ENCODE results near the gene FRMD1.

FRMD1 gene

GRCh38 chr6:168056892-168057527, 22.0 kb downstream of the FRMD1 start:
- no peak for DNase-seq (ENCODE audit: low read depth in 2 of 2, low spot score in 1 of 2)

DNA sequence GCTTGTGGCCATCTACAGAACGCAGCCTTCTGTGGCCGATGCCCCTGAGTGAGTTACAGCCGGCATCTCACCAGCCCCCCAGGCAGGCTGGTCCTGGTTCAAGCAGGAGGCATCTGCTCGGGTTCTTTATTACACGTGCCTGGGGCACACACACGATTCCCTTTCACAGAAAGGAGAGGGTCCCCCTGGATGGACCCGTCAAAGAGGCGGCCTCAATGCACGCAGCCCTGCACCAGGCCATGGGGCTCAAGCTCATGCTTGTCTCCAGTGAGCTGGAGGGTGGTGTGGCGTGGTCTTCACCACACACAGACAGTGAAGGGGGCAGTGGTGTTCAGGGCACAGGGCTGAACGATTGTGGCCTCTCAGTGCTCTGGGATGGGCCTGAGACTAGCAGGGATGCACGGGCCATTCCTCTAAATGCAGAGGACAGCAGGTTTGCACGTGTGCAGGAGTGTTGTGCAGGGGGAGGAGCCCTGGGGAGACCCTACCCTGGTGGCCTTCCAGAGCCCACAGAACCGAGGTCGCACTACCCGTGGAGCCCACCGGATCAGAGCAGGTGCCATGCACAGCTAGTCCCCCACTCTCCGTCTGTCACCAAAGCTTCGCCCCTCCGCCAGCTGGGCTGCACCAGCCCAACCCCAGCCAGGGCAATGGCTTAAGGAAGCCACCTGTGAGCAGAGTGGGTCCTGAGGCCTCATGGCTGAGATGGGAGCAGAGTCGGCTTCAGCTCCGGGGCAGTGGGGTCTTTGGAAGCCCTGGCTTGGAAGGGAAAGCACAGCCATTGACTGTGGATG, 23.1 kb downstream of the FRMD1 start:
- no peak for DNase-seq (ENCODE audit: low read depth in 2 of 2, low spot score in 1 of 2)

GRCh38 chr6:168054765-168055560, 24.0 kb downstream of the FRMD1 start:
- no peak for DNase-seq (ENCODE audit: low read depth in 2 of 2, low spot score in 1 of 2)

DNA sequence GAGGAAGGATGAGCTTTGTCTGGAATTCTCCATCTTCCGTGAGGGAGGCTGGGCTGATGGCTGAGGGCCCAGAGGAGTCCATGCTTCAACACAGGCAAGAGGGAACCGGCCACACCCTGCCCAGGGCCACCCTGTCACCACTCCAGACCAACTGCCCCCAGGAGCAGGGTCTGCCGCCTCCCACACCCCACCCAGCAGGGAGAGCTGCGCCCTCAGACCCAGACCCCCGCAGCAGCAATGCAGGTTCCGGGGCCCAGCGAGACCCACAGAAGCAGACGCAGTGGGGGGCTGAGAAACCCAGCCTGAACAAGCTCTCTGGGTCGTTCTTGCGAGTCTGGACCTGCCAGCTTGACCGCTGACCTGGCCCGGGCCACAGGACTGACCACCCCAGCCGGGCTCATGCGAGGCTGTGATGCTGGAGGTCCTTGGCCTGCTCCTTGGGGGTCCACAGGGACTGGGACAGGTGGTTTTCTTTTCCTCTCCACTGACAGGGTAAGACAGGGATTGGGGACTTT, 25.0 kb downstream of the FRMD1 start:
- DNase-seq (ENCODE audit: low read depth in 2 of 2, low spot score in 1 of 2) = no peak

DNA sequence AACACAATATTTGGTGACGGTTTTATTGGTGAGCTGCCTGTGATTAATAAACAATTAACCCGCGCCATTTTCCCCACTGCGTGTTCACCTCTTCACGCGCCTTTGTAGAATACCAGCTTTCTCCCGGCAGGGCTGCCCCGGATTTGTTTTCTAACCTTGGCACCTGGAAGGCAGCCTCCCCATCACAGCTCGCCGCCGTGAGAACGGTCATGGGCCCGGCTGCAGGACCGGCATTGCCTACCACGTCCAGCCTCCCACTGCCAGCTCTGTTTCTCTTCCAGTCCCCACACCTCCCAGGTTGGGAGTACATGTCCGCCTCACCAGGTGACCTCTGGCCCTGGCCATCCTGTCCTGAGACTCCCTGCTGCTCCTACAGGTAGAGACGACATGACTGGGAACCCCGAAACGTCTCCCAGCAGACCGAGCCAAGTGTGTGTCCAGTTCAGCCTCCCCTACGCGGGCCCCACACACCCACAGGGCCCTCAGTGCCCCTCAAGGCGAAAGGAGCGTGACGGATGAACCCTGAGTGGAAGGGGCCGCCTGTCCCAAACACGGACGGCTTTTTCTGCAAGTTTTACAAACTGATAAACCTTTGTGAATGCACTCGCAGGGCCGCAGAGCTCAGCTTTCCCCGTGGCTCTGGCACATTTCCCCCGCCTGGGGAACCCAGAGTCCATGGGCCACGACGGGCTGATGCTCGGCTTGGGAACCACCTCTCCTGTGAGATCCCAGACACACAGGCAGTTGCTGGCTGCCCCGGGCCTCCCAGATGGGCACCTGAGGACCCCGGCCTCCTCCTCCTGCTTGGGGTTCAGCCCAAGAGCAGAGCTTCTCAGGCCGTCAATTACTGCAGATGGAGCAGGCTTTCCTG, 25.7 kb downstream of the FRMD1 start:
- no peak for DNase-seq (ENCODE audit: low read depth in 2 of 2, low spot score in 1 of 2)

DNA sequence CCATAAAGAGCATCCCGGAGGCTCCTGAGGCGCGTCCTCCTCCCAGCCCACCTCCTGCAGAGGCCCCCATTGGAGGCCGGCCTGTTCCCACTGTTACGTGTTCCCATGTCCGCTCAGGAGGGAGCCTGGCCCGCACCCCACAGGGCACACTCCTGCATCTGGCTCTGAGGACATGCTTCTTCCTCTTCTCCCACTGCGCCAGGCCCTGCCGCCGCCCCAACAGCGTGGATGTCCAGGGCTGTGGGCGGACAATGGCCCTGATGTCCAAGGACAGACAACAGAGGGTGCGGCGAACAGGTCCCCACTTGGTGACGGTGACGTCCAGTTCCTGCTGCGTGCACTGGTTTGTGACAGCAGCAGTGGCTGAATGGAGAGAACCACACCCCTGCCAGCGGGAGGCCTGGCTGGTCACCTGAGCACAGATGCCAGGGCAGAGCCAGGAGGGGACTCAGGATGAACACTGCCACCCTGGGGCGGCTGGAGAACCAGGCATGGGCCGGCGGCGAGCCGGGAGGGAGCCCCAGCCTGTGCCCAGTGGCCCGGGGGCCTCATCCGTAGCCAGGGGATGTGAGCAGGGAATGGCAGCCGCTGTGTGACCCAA, 26.6 kb downstream of the FRMD1 start:
- DNase-seq (ENCODE audit: low read depth in 2 of 2, low spot score in 1 of 2) = no peak

DNA sequence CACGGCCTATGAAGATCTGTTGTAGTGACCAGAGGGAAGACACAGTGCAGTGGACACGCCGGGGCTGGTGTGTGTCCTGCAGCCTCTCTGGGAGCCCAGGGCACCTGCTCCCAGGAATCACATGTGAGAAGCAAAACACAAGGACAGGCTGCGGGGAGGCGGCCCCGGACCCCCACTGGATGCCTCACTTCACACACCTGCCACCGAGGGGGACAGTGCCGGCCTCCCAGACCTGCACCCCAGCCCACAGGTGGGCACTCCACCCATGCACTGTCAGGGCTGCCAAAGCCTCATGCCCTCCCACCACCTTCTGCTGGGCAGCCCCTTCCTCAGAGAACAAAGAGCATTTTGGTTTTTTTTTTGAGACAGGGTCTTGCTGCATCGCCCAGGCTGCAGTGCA, 27.4 kb downstream of the FRMD1 start:
- DNase-seq (ENCODE audit: low read depth in 2 of 2, low spot score in 1 of 2) = no peak

- DNase-seq (ENCODE audit: low read depth in 2 of 2, low spot score in 1 of 2) = no peak
These were observed 28.0 kb downstream of the FRMD1 start for GRCh38 chr6:168050881-168051586.

DNA sequence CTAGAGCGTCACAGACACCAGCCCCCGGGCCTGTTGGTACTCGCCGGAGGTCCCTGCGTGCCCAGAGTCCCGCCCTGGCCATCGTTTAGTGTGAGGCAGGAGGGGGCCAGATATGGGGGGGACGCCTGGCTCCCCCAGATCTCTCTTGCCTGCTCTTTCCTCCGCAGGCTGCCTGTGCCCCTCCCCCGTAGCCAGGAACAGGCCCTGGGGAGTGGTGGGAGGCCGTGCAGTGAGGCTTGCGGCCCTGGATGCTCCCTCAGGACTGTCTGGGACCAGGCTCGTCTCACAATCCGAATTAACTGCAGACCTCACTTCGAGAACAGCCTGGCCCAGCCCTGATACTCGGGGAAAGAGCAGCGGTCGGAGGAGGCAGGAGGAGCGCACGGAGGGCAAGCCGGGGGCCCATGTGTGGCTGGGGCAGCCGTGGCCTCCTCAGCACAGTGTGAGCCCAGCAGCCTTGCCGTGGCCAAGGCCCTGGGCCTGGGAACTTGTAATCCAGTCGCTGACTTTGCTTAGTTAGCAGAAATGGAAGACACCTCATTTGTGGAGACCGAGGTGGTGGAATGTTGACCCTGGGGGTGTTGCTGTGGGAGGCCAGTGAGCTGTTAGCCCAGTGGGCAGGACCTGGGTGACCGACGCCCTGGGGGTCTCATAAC, 28.7 kb downstream of the FRMD1 start:
- no peak for DNase-seq (ENCODE audit: low read depth in 2 of 2, low spot score in 1 of 2)

DNA sequence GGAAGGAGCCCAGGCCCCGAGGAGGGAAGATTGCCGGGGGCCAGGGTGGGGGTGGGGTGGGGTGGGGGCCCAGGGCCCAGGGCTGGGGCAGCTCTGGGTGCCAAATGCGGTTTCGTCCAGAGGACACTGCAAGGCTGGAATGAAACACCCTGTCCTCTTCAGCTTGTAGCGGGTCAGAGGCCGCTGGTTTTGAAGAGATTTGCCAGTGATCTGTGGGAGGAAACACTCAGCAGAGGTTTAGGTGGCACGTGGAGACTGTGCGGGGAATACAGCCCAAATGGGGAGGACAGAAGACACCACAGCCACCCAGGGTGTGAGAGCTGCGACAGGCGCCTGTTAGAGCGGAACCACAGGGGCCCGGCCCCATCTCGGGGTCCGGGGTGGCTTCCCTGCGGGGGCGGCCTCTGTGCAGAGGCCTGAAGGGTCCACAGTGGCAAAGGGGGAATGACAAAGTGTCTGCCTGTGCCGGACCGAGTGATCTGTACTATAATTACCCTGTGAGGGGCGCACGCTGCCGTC, 29.2 kb downstream of the FRMD1 start:
- DNase-seq (ENCODE audit: low read depth in 2 of 2, low spot score in 1 of 2) = no peak

DNA sequence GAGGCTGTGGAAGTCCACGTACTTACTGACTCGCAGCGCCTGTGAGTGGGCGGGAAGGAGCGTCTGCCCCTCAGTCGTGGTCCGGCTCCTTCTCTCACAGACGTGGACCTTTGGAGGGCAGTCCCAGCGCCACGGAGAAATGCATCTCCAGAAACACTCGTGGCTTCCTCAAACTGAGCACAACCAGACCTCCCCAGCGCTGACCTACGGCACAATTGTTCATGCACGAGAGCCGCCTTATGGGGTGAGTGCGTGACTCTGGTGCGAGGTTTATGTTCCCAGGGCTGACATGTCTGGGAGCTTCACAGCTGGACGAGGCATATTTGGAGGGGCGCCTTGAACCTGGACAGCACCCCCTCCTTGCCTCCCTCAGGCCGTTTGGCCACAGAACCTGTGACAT, 29.7 kb downstream of the FRMD1 start:
- DNase-seq (ENCODE audit: low read depth in 2 of 2, low spot score in 1 of 2) = no peak

- no peak for DNase-seq (ENCODE audit: low read depth in 2 of 2, low spot score in 1 of 2)
These were observed 30.3 kb downstream of the FRMD1 start for GRCh38 chr6:168048724-168049025.

DNA sequence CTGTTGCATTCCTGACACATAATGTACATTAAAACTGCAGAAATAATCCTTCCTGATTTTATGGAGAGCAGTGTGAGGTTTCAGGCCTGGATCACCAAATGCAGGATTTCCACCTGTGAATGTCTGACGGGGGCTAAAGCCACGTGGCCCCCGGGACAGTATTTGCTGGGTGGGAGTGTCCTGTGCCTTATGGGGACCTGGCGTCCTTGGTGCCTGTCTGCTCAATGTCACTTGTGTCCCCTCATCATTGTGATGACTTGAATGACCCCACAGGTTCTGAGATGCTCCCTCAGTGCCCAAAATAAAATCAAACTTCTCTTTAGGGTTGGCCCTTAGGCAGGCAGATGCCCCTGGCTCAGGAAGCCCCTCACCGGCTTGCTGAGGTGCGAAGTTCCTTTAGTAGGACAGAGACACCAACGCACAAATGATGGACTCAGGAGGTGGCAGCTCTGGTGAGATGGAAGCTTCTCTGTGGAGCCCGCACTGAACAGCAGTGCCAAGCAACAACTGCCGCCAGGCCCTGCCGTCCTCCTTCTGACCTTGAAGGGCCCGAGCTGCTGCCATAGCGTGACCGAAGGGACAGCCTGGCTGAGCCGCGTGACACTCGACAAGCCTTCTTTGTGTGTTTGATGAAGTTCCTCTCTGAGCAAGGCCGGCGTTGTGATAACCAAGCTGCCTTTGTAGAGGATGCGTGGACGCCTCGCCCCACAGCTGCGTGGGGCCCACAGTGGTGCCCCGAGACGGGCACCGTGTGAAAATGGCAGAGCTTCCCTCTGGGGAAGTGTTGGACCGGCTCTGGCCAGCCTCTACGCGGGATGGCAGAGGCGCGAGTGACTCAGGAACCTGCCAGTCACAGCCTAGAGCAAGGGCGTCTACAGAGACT, 30.9 kb downstream of the FRMD1 start:
- no peak for DNase-seq (ENCODE audit: low read depth in 2 of 2, low spot score in 1 of 2)

DNA sequence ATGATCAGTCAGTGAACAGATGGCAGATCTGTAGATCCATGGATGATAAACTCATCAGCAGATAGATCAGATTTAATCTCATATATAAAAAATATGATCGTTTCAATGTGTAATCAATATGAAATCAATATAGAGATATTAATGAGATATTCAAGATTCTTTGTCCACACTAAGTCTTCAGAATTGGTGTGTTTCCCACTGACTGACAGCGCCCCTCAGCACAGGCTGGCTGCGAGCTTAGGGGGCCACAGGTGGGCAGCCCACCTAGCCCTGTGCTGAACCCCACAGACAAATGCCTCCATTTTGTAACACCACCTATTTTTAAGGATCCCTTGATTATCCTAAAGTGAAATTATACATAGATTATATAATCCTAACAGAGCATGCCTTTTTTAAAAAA, 32.3 kb downstream of the FRMD1 start:
- no peak for DNase-seq (ENCODE audit: low read depth in 2 of 2, low spot score in 1 of 2)

GRCh38 chr6:168045706-168046620, 33.0 kb downstream of the FRMD1 start:
- no peak for DNase-seq (ENCODE audit: low read depth in 2 of 2, low spot score in 1 of 2)

DNA sequence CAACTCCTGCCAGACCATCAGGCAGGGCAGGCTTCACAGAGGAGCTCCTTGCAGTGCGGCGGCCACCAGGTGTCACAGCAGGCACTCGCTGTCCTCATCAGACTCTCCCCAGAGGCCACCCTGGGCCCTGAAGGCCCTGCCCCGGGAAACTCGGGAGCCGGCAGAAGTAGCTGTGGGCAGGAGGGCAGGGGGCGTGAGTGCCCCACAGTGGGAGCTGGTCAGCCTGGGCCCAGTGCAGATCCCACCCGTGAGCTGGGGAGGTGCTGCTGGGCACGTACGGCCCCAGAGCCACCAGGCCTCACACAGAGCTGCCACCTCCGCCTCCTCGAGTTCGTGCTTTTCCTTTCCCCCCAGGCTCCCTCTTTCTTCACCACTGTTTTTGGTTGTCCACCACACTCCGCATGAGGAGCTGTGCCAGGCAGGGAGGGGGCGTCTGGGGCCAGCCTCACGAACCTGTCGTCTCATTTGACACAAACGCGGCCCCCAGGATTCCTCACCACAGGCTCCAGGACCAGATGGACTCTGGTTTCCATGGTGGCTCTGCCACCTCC, 33.8 kb downstream of the FRMD1 start:
- DNase-seq (ENCODE audit: low read depth in 2 of 2, low spot score in 1 of 2) = no peak

DNA sequence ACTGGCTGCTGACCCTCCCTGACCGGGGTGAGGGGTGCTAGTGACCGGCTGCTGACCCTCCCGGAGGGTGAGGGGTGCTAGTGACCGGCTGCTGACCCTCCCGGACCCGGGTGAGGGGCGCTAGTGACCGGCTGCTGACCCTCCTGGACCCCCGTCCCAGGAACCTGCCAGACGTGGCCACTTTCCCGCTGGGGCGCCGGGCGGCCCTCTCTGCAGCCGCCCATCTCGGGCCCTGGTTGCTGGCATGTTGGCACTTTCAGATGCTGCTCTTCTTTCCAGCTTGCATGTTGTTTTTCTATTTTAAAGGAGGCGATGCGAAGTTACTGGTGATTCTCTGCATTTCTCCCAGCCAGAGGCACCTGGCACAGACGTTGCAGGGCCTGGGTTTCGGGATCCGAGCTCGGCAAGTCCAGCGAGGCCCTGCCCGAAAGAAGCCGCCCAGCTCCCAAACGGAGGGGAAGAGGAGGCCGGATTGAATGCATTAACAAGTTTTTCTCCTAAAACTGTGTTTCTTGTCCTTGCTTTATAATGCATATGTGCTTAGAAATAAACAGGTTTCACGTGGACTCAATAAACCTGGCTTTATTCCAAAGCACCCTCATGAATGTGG, 34.4 kb downstream of the FRMD1 start:
- DNase-seq (ENCODE audit: low read depth in 2 of 2, low spot score in 1 of 2) = no peak

Measured in stimulated activated CD8-positive, alpha-beta memory T cell treated with anti-CD3 and anti-CD28 coated beads, Interleukin-4, amount 100 ng/mL, for 4 hours (primary cell).